Activated CD8-positive, alpha-beta T cell treated with anti-CD3 and anti-CD28 coated beads for 36 hours (primary cell): Measurements from ENCODE around the gene LRRC4C. TPM values are rescaled to one million over a fixed set of nuclear protein-coding genes. Genes with fewer than 3 reads are reported as not detected.

Experiments used
- ATAC-seq: fragments of 200-7000 bp; cut with Tn5 transposase; one replicate; pipeline ENCODE4 v1.10.0; 2021; ENCODE audit warnings: mild to moderate bottlenecking, moderate library complexity
- CTCF ChIA-PET: fragments of 350-600 bp; sonication (Branson Sonifier 250); formaldehyde crosslinking; loops from one replicate; lab custom pipeline; 2021; ENCODE audit warnings: antibody characterized with exemption; lab: Charles Lee
- POLR2A ChIA-PET: fragments of 350-600 bp; sonication (Branson Sonifier 250); formaldehyde crosslinking; loops from one replicate; lab custom pipeline; 2021; ENCODE audit warnings: antibody characterized with exemption; lab: Charles Lee
- DNase-seq: peaks from one replicate; pipeline ENCODE4 v3.0.0-alpha.2; 2020
- H3K27ac Mint-ChIP-seq: one replicate; pipeline ENCODE4 v1.8.0; 2021; ENCODE audit warnings: mild to moderate bottlenecking, mixed read lengths
- H3K27me3 Mint-ChIP-seq: one replicate; pipeline ENCODE4 v1.8.0; 2021; ENCODE audit warnings: mixed read lengths
- H3K36me3 Mint-ChIP-seq: one replicate; pipeline ENCODE4 v1.8.0; 2021; ENCODE audit warnings: low read depth, mixed read lengths
- H3K4me1 Mint-ChIP-seq: one replicate; pipeline ENCODE4 v1.8.0; 2021; ENCODE audit warnings: low read depth, mixed read lengths
- H3K4me3 Mint-ChIP-seq: one replicate; pipeline ENCODE4 v1.8.0; 2021; ENCODE audit warnings: mild to moderate bottlenecking, moderate library complexity, mixed read lengths
- H3K9me3 Mint-ChIP-seq: one replicate; pipeline ENCODE4 v1.8.0; 2021; ENCODE audit warnings: mixed read lengths
- intact Hi-C: fragments of 100-400 bp; cut with micrococcal nuclease; formaldehyde crosslinking; loops from one replicate; pipeline ENCODE4 v1.10.0; 2022
- total RNA-seq, 2 experiments: library from RNA; stranded (reverse); gene quantifications; one replicate each; pipeline ENCODE4 v1.2.3, GENCODE V29; 2021
- TF ChIP-seq, protein P1 (sequence below): fragments of 200-600 bp; IDR thresholded peaks from one replicate; pipeline ENCODE4 v1.8.0; 2022; ENCODE audit warnings: antibody characterized with exemption, mild to moderate bottlenecking

Gene LRRC4C
- total RNA-seq, 2 experiments from 2014 or later: not detected

DNA sequence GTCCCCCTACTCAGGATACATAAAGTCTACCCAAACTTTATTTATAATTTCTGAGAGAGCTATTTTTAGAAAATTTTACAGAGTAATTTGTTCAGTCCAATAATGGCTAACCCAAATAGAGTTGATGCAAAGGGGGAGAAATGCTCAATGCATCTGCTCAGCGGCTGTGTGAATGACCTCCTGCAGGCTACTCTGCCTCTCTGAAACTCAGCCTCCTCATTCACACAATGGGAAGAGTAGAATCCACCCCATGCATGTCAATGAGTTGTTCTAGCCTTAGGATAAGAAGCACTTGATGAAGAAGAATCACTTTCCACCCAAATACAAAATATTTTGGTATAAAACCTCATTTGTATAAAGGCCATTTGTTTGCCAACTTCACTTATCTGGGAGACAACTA, 1204.0 kb downstream of the LRRC4C start:
- Mint-ChIP-seq H3K4me3 (no peak overlapping the region), H3K27ac (no peak overlapping the region), H3K27me3 (no peaks in the 10 kb centered on the region), H3K9me3 (peaks cover 3% of the 10 kb centered on the region), H3K4me1 (no peaks in the 10 kb centered on the region), H3K36me3 (no peaks in the 10 kb centered on the region)
- intact Hi-C loops: no loop called here
- TF ChIP-seq, protein P1, sequence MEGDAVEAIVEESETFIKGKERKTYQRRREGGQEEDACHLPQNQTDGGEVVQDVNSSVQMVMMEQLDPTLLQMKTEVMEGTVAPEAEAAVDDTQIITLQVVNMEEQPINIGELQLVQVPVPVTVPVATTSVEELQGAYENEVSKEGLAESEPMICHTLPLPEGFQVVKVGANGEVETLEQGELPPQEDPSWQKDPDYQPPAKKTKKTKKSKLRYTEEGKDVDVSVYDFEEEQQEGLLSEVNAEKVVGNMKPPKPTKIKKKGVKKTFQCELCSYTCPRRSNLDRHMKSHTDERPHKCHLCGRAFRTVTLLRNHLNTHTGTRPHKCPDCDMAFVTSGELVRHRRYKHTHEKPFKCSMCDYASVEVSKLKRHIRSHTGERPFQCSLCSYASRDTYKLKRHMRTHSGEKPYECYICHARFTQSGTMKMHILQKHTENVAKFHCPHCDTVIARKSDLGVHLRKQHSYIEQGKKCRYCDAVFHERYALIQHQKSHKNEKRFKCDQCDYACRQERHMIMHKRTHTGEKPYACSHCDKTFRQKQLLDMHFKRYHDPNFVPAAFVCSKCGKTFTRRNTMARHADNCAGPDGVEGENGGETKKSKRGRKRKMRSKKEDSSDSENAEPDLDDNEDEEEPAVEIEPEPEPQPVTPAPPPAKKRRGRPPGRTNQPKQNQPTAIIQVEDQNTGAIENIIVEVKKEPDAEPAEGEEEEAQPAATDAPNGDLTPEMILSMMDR: no peak
- DNase-seq: no peak
- ChIA-PET CTCF (no interaction called here), POLR2A (no interaction called here)
- no peak for ATAC-seq

- ATAC-seq: no peak
- intact Hi-C loops: no loop called here
- Mint-ChIP-seq H3K27ac (no peak overlapping the region), H3K9me3 (peaks cover 6% of the 10 kb centered on the region), H3K4me1 (no peaks in the 10 kb centered on the region), H3K27me3 (no peaks in the 10 kb centered on the region), H3K4me3 (no peak overlapping the region), H3K36me3 (no peaks in the 10 kb centered on the region)
- ChIA-PET POLR2A (no interaction called here), CTCF (no interaction called here)
- TF ChIP-seq, protein P1: no peak
- DNase-seq: no peak
These were observed 1206.3 kb downstream of the LRRC4C start for GRCh38 chr11:40253166-40253565.

DNA sequence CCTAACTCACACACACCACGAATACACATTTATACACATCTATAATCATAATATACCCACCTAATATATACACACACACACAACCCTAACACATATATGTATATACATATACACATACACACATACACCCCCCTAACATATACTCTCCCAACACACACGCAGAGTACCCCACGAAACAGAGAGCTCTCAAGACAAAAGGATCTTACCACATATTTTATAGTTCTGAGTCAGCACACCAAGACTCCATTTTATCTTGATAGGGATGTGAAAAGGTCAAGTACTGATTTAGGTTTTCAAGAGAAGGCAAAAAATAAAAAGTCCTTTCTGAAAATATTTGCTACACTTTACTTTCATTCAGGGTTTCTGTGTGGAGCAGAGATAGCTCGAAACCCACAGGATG, 1207.2 kb downstream of the LRRC4C start:
- Mint-ChIP-seq H3K27me3 (no peaks in the 10 kb centered on the region), H3K4me3 (no peak overlapping the region), H3K9me3 (peaks cover 6% of the 10 kb centered on the region), H3K4me1 (no peaks in the 10 kb centered on the region), H3K36me3 (no peaks in the 10 kb centered on the region), H3K27ac (no peak overlapping the region)
- intact Hi-C loops: no loop called here
- TF ChIP-seq, protein P1: no peak
- CTCF ChIA-PET: no interaction called here
- no peak for DNase-seq
- POLR2A ChIA-PET: no interaction called here
- no peak for ATAC-seq

- H3K9me3 Mint-ChIP-seq: peaks cover 6% of the 10 kb centered on the region
- ATAC-seq (no peak), DNase-seq (no peak)
- ChIA-PET CTCF (no interaction called here), POLR2A (no interaction called here)
- intact Hi-C loops: no loop called here
- no peak overlapping the region for H3K27ac Mint-ChIP-seq
- no peaks in the 10 kb centered on the region for H3K4me1 Mint-ChIP-seq
- no peaks in the 10 kb centered on the region for H3K27me3 Mint-ChIP-seq
- no peaks in the 10 kb centered on the region for H3K36me3 Mint-ChIP-seq
- TF ChIP-seq, protein P1: no peak
- no peak overlapping the region for H3K4me3 Mint-ChIP-seq
These were observed 1212.5 kb downstream of the LRRC4C start for GRCh38 chr11:40246983-40247382.

DNA sequence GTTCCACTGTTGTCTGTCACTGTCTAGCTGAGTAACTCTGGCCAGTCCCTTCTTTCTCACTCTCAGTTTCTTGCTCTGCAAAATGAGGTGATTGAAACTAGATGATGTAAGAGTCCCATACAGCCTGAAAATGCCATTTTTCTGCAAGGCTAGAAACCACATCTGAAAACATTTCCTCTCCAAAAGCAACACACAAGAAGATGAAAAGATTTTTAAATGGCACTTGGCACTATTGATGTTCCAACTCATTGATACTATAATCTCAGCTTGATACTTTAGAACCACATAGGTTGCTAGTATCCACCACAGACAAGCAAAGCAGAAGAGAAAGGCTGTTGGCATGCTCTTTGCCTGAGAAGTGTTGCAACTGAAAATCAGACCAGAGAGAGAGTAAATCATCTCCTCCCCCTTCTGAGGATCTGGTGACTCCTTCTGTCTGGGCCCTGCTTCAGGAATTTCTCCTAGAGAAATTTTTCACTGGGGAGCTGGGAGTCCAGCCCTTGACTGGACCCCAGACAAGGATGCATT, 1217.9 kb downstream of the LRRC4C start:
- no peaks in the 10 kb centered on the region for H3K27me3 Mint-ChIP-seq
- TF ChIP-seq, protein P1: no peak
- H3K27ac Mint-ChIP-seq: no peak overlapping the region
- intact Hi-C loops: no loop called here
- no peak overlapping the region for H3K4me3 Mint-ChIP-seq
- POLR2A ChIA-PET: no interaction called here
- no peaks in the 10 kb centered on the region for H3K4me1 Mint-ChIP-seq
- DNase-seq (no peak), ATAC-seq (no peak)
- peaks cover 5% of the 10 kb centered on the region for H3K9me3 Mint-ChIP-seq
- CTCF ChIA-PET: no interaction called here
- H3K36me3 Mint-ChIP-seq: no peaks in the 10 kb centered on the region
